Mammary epithelial cell (primary cell): ENCODE results near the gene DAZAP1.

Experiments
- EZH2 ChIP-seq: IDR thresholded peaks from 2 replicates; pipeline ENCODE4 v1.6.1; 2012; ENCODE audit warnings: low read length, inconsistent platforms, borderline replicate concordance
- TF ChIP-seq, protein P1 (sequence below), 2 donors: IDR thresholded peaks in 1 of 2; conservative IDR thresholded peaks in 1 of 2; 2 replicates each; pipeline ENCODE4 v1.5.1; 2011 to 2012; ENCODE audit warnings: inconsistent platforms in 2 of 2, low read length in 2 of 2, mild to moderate bottlenecking in 2 of 2, control low read depth in 1 of 2, low read depth in 1 of 2; ENCODE audit not compliant: insufficient read depth in 1 of 2; ENCODE audit errors: extremely low read depth in 1 of 2

DNA sequence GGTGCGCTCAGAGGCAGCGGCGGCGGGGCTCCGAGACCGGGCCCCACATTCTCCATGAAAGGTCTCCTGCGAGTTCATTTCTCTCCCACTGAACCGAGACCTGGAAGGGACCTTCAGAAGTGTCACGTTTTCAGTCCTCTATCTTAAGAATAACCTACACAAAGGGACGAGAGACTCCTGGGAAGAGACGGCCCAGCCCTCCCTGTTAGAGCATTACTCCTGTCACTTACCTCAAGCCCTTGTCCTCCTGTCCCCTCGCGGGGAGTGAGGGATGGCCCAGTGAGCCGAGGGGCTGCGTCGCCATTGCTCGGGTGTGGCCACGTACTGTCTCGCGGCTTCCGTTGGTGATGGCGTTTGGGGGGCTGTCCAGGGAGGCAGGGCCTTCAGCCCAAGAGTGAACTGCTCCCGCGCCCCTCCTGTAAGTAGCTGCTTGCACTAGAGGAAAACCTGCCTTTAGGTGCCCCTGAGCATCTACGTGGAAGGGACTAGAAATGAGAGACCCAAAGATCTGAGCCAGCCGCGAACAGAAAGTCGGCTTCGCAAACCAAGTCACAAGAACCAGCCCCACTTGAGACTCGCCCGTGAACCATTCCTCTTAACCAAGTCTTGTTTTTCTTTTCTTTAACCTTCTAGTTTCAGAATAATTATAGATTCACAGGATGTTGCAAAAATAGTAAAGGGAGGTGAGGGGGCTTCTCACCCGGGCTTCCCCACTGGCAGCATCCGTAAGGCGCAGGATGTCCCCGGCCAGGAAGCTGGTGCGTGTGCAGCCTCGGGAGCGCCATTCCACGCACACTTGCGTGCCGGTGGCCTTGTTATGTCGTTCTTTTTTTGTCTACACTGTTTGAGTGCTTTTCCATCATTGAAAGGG lies 44.8 kb upstream of the DAZAP1 start:
- TF ChIP-seq EZH2, result no peak
- TF ChIP-seq, protein P1, sequence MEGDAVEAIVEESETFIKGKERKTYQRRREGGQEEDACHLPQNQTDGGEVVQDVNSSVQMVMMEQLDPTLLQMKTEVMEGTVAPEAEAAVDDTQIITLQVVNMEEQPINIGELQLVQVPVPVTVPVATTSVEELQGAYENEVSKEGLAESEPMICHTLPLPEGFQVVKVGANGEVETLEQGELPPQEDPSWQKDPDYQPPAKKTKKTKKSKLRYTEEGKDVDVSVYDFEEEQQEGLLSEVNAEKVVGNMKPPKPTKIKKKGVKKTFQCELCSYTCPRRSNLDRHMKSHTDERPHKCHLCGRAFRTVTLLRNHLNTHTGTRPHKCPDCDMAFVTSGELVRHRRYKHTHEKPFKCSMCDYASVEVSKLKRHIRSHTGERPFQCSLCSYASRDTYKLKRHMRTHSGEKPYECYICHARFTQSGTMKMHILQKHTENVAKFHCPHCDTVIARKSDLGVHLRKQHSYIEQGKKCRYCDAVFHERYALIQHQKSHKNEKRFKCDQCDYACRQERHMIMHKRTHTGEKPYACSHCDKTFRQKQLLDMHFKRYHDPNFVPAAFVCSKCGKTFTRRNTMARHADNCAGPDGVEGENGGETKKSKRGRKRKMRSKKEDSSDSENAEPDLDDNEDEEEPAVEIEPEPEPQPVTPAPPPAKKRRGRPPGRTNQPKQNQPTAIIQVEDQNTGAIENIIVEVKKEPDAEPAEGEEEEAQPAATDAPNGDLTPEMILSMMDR (conservative IDR thresholded peaks at IDR 0.05 in 1 of 2, IDR thresholded peaks at IDR 0.05 in 1 of 2; ENCODE audit: extremely low read depth in 1 of 2, insufficient read depth in 1 of 2, low read depth in 1 of 2, low read length in 2 of 2), result no peak
